Right lobe of liver (tissue), 6 donors: Measurements from ENCODE around the gene PLA2G4D. TPM values are rescaled to one million over a fixed set of nuclear protein-coding genes. Genes with fewer than 3 reads are reported as not detected.

Source experiments
- ATAC-seq, 4 donors: fragments of 200-7000 bp; cut with Tn5 transposase; one replicate each; pipeline ENCODE4 v1.9.1; 2020; ENCODE audit warnings: mild to moderate bottlenecking in 4 of 4, moderate library complexity in 4 of 4
- DNase-seq, 3 donors: peaks; one replicate each; pipeline ENCODE4 v3.0.0-alpha.2; 2020
- H3K27ac ChIP-seq, 3 donors: fragments of 200-600 bp; one replicate each; pipeline ENCODE4 v1.8.0; 2022
- H3K27me3 ChIP-seq, 2 donors: fragments of 200-600 bp; one replicate each; pipeline ENCODE4 v1.8.0; 2022
- H3K36me3 ChIP-seq, 4 donors: fragments of 200-600 bp; sonication (generic) in 1 of 4; one replicate each; pipeline versions ENCODE4 v1.5.1 to v1.8.0; 2017 to 2022; ENCODE audit warnings: control low read depth in 1 of 4
- H3K4me1 ChIP-seq, 4 donors: fragments of 200-600 bp; sonication (generic) in 1 of 4; one replicate each; pipeline versions ENCODE4 v1.5.1 to v1.8.0; 2017 to 2022; ENCODE audit warnings: control low read depth in 1 of 4
- H3K4me3 ChIP-seq, 3 donors: fragments of 200-600 bp; one replicate each; pipeline ENCODE4 v1.8.0; 2022
- H3K9me3 ChIP-seq, 4 donors: fragments of 200-600 bp; sonication (generic) in 1 of 4; one replicate each; pipeline versions ENCODE4 v1.5.1 to v1.8.0; 2017 to 2022; ENCODE audit warnings: control low read depth in 1 of 4
- POLR2A ChIP-seq: fragments of 450-650 bp; IDR thresholded peaks from one replicate; pipeline ENCODE4 v1.6.1; 2017; ENCODE audit warnings: antibody characterized with exemption, mild to moderate bottlenecking
- WGBS: methylation state at CpG from one replicate; pipeline ENCODE4 v1.1.6; 2018; ENCODE audit warnings: low coverage, low lambda C conversion rate; ENCODE audit not compliant: insufficient coverage; ENCODE audit errors: missing lambda C conversion rate; 5-methylcytosine and 5-hydroxymethylcytosine counted together
- intact Hi-C, 2 donors: fragments of 100-400 bp; cut with DNase I; formaldehyde crosslinking; loops; one replicate each; pipeline versions ENCODE4 v1.11.2 to v1.14.1; 2022
- total RNA-seq, 6 experiments: library from RNA; depleted of rRNA in 2 of 6; stranded (reverse); fragments of >200 nt in 2 of 6; fragmentation: NEBNext Ultra II Directional in 3 of 6; extraction: Animal tissue kit (Norgen Biotek cat#: 25700) in 3 of 6; gene quantifications; one replicate each; pipeline versions ENCODE4 v1.1.0 to v1.2.4, GENCODE V29; 2016 to 2023
- TF ChIP-seq, protein P1 (sequence below), 4 donors: fragments of 200-600 bp in 3 of 4; fragments of 450-650 bp in 1 of 4; IDR thresholded peaks; one replicate each; pipeline versions ENCODE4 v1.5.1 to v1.8.0; 2016 to 2022; ENCODE audit warnings: antibody characterized with exemption in 4 of 4, mild to moderate bottlenecking in 2 of 4
- donor health status: DM: no; HTN: yes; CAD: no.
- donor health status: DM: no; HTN: no; CAD: no.
- donor health status: DM: no; HTN: no; CAD: no.
- donor health status: DM: no; HTN: yes; CAD: no.
- donor health status: DM: no; HTN: yes; CAD: no.

Gene PLA2G4D
- total RNA-seq, 6 experiments from 2014 or later: not detected

DNA sequence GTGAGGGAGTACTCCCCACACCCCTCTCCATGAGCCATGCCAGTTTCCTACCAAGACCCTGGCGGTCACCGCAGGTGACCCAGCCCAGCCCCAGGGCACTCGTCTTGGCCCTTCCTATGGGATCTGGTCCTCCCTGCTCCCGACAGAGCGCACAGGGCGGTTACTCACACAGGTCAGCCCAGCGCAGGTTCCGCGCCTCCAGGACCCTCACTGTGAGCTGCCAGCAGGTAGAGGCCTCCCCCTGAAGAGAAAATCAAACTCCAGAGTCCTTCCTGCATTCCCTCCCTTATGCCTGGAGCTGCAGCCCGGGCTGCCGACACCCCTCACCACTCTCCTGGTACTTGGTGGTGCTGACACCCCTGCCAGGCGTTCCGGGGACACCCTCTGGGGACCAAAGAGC, 6.9 kb downstream of the PLA2G4D start:
- Histone ChIP-seq H3K4me3 (no peak overlapping the region), H3K36me3 (no peaks in the 10 kb centered on the region), H3K27me3 (no peaks in the 10 kb centered on the region), H3K9me3 (no peaks in the 10 kb centered on the region), H3K27ac (no peak overlapping the region), H3K4me1 (no peaks in the 10 kb centered on the region)
- ATAC-seq: no peak
- intact Hi-C loops: loop anchor here in 1 of 2 donors (10.0 kb wide), 1 partner anchor 93 kb away; no protein-coding TSS in a partner anchor
- TF ChIP-seq POLR2A: no peak
- TF ChIP-seq, protein P1, sequence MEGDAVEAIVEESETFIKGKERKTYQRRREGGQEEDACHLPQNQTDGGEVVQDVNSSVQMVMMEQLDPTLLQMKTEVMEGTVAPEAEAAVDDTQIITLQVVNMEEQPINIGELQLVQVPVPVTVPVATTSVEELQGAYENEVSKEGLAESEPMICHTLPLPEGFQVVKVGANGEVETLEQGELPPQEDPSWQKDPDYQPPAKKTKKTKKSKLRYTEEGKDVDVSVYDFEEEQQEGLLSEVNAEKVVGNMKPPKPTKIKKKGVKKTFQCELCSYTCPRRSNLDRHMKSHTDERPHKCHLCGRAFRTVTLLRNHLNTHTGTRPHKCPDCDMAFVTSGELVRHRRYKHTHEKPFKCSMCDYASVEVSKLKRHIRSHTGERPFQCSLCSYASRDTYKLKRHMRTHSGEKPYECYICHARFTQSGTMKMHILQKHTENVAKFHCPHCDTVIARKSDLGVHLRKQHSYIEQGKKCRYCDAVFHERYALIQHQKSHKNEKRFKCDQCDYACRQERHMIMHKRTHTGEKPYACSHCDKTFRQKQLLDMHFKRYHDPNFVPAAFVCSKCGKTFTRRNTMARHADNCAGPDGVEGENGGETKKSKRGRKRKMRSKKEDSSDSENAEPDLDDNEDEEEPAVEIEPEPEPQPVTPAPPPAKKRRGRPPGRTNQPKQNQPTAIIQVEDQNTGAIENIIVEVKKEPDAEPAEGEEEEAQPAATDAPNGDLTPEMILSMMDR (IDR thresholded peaks at IDR 0.05): no peak
- no peak for DNase-seq
- 79% methylated on average over 8 of the region's 13 CpGs for WGBS

DNA sequence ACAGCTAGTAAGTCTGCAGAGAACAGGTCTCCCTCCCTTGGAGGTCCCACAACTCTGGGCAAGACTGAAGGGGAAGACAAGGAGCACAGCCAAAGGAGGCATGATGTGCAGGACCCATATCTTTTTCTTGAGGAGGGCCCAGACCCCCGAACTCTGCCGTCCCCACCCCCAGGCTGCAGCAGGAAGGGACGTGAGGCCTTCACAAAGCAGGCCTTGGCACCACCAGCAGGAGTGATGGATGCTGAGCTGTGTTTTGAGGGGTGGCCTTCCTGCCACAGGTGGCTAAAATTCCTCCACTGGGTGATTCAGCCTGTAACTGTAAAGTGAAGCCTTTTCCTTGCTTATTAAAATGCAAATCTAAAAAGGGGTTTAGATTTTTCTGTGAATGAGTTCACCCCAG, 8.6 kb downstream of the PLA2G4D start:
- no peaks in the 10 kb centered on the region for H3K4me1 ChIP-seq
- no peak overlapping the region for H3K27ac ChIP-seq
- H3K36me3 ChIP-seq: no peaks in the 10 kb centered on the region
- H3K4me3 ChIP-seq: no peak overlapping the region
- DNase-seq (no peak), ATAC-seq (no peak)
- intact Hi-C loops: loop anchor here in 1 of 2 donors (10.0 kb wide), 1 partner anchor 91 kb away; no protein-coding TSS in a partner anchor
- WGBS: no CpG with 5 or more reads among the region's 3 CpGs
- TF ChIP-seq, protein P1 (IDR thresholded peaks at IDR 0.05): no peak
- no peak for TF ChIP-seq POLR2A
- H3K27me3 ChIP-seq: no peaks in the 10 kb centered on the region
- no peaks in the 10 kb centered on the region for H3K9me3 ChIP-seq

DNA sequence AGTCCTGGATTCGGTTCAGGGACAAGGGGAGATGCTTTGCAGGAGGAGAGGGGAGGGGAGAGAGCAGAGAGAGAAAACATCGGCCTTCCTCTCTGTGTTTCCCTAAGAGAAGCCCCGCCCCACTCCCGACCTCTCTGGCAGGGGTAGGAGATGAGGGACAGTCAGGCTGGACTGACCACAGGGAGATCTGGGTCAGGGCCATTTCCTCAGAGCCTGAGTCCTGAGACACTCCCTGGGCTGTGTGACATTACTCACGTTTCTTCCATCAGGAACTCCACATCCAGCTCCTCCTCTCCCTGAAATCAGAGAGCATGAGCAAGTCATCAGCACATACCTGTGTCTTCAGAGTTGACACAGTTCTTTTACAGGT, 9.1 kb downstream of the PLA2G4D start:
- no peak for DNase-seq
- 25% methylated on average over 2 of the region's 5 CpGs for WGBS

DNA sequence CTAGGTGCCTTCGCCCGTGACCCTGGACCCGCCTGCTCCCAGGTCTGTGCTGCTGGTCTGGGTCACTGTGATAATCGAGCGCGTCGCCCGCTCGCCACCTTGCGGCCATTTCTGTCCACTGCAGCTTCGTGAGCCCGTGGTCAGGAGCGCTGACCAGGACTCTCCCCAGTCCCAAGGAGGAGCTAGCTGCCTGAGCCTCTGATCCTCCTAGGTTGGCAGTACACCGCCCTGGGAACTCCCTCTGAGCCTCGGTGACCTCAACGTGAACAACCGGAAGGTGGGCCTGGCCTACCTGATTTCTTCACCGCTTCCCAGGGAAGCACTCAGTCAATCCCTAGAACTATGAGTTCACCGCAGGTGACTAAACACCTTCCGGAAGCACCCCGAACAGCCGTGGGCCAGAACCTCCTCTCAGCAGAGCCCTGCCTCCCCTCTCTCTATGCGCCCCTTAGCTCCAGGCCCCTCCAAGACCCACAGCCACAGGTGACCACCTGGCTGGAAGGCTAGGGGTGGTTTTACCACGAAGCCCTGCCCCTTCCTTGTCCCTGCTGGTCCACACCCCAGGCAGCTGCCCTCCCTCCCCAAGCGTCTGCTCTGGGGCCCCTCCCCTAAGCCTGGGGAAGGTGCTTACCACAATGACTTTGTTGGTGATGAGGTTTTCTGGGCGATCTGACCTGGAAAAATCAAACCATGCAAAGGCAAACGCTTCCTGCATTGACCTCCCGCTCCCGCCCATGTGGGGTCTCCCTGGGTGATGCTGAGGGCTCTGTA, 9.7 kb downstream of the PLA2G4D start:
- Histone ChIP-seq H3K27ac (no peak overlapping the region), H3K36me3 (no peaks in the 10 kb centered on the region), H3K27me3 (no peaks in the 10 kb centered on the region), H3K4me3 (no peak overlapping the region), H3K4me1 (no peaks in the 10 kb centered on the region), H3K9me3 (no peaks in the 10 kb centered on the region)
- WGBS: 6% methylated on average over 3 of the region's 29 CpGs
- intact Hi-C loops: loop anchor here in 1 of 2 donors (10.0 kb wide), 1 partner anchor 90 kb away; no protein-coding TSS in a partner anchor
- DNase-seq (peak; percentile 69 to 76 (median 74)), ATAC-seq (peak; percentile 88 to 97 (median 95))
- no peak for TF ChIP-seq POLR2A
- TF ChIP-seq, protein P1 (IDR thresholded peaks at IDR 0.05): peak; percentile 91 to 97 (median 94)

More for the DNA sequence above, 9.1 kb downstream of the PLA2G4D start:
- TF ChIP-seq, protein P1 (IDR thresholded peaks at IDR 0.05): no peak
- TF ChIP-seq POLR2A: no peak
- Histone ChIP-seq H3K9me3 (no peaks in the 10 kb centered on the region), H3K27me3 (no peaks in the 10 kb centered on the region), H3K27ac (no peak overlapping the region), H3K4me1 (no peaks in the 10 kb centered on the region), H3K4me3 (no peak overlapping the region), H3K36me3 (no peaks in the 10 kb centered on the region)
- ATAC-seq: no peak
- intact Hi-C loops: loop anchor here in 1 of 2 donors (10.0 kb wide), 1 partner anchor 90 kb away; no protein-coding TSS in a partner anchor
